Activated CD4-positive, alpha-beta T cell treated with anti-CD3 and anti-CD28 coated beads, Interleukin-2, amount 50 U/mL, for 48 hours (primary cell): ENCODE data around the gene PDZD2.

ENCODE experiments used
- DNase-seq, 2 experiments: peaks; one replicate each; pipeline ENCODE4 v3.0.0-alpha.2; 2020

PDZD2 gene

DNA sequence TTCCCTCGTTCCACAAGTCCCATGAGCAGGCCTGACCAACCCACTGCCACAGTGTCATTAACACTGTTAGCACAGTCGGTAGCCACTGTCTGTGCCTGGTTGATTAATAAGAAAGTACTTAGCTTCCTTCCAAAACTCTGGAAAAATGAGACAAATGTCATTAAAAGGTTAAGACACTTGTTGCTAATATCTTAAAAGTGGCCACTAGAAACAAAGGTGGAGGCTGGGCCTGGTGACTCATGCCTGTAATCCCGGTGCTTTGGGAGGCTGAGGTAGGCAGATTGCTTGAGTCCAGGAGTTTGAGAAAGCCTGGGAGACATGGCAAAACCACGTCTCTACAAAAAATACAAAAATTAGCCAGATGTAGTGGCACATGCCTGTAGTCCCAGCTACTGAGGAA is 194.0 kb downstream of the PDZD2 start:
- DNase-seq, result no peak

DNA sequence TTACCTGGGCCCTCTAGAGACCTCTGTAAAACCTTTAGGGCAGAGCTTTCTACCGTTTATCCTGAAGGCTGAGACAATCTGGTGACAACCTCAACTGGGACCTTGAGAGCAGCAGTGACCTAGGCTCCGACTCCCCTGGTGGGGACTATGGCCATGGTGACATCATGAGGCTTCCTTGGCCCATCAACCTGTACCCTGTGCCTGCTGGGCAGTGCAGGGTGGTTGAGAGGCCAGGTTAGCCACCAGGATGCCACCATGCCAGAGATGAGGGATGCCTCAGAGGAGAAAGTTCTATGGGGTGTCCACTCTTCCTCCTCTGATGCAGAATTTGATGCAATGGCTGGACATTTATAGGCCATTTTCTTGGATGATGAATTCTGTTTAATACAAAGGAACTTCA is 194.8 kb downstream of the PDZD2 start:
- DNase-seq, result no peak

DNA sequence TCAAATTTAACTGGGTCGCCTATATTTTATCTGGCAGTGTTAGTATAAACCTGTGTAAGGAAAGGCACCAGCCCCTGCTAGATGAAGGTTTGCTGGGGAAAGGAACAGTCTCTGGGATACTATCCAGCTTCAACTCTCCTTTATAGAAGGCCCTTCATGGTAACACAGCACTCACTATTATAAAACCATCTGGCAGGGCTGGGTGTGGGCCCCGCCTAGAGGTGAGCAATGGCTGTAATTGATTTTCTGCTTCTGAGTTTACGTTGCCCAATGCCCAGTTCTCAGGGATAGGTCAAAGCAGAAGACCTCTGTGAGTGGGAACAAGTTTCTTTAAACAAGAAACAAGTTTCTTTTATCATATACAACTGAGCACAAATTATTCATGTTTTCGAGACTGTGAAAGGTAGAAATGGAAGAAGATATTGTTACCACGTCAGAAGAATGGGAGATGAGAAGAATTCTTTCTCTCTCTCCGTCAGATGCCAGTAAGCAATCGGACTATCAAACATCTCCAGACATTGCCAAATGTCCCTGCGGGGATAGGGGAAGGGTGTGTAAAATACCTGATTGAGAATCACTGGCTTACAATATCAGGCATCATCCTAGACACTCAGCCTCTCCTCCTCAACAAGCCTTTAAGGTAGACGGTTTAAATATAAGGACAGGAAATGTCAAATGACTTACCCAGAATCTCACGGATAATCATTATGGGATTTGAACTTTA is 205.9 kb downstream of the PDZD2 start:
- DNase-seq, result no peak

DNA sequence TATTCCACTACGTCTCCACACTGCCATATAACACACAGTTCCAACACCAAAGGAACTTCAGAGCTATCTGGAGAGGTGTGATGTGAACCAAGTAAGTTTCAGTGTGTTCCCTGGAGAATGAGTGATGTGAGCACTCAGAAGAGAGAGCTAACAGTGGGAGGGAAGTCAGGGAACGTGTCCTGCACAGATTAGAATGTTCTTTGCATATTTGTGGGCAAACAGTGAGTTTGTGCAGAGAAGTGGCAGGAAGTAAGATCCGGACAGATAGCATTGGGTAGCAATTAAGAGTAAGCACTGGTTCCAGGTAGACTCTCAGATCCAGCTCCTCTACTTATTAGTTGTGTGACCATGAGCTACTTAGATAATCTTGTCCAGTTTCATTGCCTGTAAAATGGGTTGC is 206.4 kb downstream of the PDZD2 start:
- no peak for DNase-seq

- no peak for DNase-seq
Measured at GRCh38 chr5:31846934-31847333, 208.0 kb downstream of the PDZD2 start.

DNA sequence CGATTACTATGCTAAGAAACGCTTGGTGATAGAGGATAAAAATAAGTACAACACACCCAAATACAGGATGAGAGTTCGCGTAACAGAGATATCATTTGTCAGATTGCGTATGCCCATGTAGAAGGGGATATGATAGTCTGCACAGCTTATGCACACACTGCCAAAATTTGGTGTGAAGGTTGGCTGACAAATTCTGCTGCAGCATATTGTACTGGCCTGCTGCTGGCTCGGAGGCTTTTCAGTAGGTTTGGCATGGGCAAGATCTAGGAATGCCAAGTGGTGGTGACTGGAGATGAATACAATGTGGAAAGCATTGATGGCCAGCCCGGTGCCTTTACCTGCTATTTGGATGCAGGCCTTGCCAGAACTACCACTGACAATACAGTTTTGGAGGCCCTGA is 208.4 kb downstream of the PDZD2 start:
- DNase-seq, result no peak

GRCh38 chr5:31850981-31851689 is 212.2 kb downstream of the PDZD2 start:
- no peak for DNase-seq

DNA sequence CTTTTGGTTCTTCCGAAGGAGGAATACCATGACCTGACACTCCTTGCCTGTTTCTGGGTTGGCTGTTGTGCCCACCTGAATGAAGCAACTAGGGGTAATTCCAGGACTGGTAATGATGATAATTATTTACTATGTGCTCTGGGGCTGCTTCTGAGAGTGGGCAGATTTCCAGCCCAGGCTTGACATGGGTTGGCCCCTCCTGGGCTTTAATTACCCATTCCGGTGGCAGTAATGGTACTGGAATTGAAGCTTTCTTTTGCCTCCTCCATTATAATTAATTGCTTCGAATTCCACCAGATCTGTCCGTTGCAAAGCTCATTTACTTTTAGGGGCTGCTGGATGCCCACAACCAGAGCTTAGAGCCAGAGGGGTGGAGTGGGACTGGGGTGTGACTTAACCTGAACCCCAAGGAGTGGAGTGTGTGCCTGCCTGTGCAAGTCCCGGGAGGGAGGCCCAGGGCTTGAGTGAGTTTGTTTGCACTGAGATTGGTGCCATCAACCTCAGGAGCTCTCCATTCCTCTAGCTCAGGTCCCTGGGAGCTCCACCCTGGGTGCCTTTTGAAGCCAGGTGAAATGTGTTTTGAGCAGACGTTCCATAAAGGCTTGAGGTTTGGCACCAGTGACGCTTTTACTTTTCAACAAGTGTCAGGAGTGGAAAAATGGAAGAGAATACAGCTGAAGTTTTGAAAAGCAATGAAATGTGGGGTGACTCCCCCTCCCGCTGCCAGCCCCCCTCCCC is 214.6 kb downstream of the PDZD2 start:
- DNase-seq, result no peak

DNA sequence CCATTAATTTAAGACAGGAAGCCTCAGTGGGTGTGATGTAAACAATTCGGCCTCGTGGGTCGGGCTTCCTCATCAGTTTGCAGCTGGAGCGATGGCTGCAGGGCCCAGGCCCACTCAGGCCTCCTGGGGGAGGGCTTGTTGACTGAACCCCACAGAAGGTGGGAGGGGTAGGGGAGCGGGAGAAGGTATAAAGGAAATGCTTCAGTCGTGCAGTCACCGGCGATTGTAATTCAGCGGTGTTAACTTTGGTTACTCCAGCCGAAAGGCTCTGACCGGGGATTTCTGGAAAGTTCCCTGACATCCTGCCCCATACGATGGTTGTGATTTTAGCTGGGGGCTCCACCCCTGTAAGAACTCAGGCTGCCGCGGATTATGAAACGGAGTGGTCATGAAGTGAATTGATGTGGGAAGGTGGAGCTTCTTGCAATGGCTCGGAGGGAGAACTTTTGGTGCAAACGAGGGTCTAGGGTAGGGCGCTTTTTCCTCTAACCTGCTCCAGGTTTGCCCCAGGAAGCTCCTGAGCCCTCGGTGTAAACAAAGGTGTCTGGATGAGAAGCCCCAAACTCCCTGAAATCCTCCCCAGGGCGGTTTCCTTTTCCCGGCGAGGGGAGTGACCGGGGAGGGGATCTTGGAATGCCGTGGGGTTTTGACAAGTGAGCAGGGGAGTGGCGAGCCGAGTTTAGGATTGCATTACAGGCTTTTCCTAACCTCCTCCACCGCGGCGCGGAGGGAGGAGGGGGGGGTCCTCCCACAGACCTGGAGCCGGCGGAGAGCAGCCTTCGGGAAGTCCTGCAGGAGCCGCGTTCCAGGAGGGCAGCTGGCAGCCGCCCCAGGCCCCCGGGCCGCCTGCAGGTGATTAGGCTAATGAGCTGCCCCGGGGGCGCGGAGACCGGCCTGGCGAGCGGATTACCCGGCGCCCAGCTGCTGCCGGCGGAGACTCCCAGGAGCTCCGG is 215.5 kb downstream of the PDZD2 start:
- DNase-seq, result peak; percentile 4 to 7

GRCh38 chr5:31855134-31856040 is 216.5 kb downstream of the PDZD2 start:
- DNase-seq, result peak; percentile 10 to 20

- no peak for DNase-seq
Measured at GRCh38 chr5:31859096-31859495, 220.2 kb downstream of the PDZD2 start.

GRCh38 chr5:31860278-31860677 is 221.3 kb downstream of the PDZD2 start:
- DNase-seq, result no peak

- no peak for DNase-seq
Measured at GRCh38 chr5:31860726-31861433, 221.9 kb downstream of the PDZD2 start.

GRCh38 chr5:31861601-31862000 is 222.7 kb downstream of the PDZD2 start:
- DNase-seq, result no peak

- DNase-seq, result no peak
Measured at GRCh38 chr5:31863991-31864411, 225.1 kb downstream of the PDZD2 start.

DNA sequence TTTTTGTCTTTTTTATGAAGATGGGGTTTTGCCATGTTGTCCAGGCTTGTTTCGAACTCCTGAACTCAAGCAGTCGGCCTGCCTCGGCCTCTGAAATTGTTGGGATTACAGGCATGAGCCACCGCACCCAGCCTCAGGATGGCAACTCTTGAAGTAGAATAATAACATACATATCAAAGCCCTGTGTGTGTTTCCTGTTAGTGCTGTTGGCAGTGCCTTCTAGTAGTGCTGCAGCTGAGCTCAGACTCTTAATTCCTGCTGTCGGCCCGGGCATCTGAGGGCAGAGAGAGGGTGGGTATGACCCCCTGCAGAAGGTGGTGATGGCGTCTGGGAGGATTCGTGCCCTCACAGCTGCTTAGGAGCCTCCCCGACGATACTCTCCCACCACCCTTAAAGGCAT is 227.2 kb downstream of the PDZD2 start:
- DNase-seq, result no peak

GRCh38 chr5:31867219-31867618 is 228.3 kb downstream of the PDZD2 start:
- no peak for DNase-seq

DNA sequence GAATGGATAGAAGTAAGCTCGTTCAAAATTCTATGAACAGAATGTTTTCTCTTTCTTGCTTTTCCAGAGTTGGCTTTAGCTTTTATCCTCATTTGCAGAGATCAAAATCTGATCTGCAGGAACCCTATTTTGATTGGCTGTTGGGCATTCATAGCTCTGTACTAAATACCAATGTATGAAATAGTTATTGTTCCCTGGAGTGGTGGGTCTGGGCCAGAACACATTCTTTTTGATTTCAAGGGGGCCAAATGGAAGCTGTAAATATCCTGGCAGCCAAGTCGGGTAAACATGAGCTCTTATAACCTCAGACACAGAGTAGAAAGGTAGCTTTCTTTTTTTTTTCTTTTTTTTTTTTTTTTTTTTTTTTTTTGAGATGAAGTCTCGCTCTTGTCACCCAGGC is 241.5 kb downstream of the PDZD2 start:
- DNase-seq, result no peak

DNA sequence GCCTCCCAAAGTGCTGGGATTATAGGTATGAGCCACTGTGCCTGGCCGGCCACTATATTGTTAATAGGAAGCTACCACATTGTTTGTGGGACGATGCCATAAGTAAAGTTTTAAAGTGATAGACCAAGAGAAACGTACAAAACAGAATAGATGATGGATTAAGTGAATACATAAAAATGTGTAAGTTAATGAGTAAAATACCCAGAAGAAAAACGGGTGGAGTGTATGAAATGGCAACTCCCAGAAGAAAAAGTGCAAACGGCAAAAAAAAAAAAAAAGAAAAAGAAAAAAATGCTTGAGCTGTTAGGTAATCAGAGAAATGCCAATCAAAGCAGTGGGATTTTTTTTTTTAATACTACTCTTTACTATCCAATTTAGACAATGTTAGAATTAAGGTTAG is 246.0 kb downstream of the PDZD2 start:
- DNase-seq, result no peak

- no peak for DNase-seq
Measured at GRCh38 chr5:31886206-31886605, 247.3 kb downstream of the PDZD2 start.

- DNase-seq, result no peak
Measured at GRCh38 chr5:31887556-31887955, 248.6 kb downstream of the PDZD2 start.
